ENCODE data around the gene PCMTD2. TPM values are rescaled to one million over a fixed set of nuclear protein-coding genes. Genes with fewer than 3 reads are reported as not detected.

The PCMTD2 gene
- total RNA-seq, 2 donors from 2014 or later, result 23.3 to 35.7 TPM

- H3K4me1 ChIP-seq, result no peaks in the 10 kb centered on the region
- intact Hi-C loops (cut with DNase I), result no loop called here
- H3K9ac ChIP-seq (ENCODE audit: low read depth in 2 of 2, low read length in 2 of 2), result no peak overlapping the region
- no peaks in the 10 kb centered on the region for H3K27me3 ChIP-seq
- H3K4me3 ChIP-seq, result no peak overlapping the region
- no peak for TF ChIP-seq CTCF (IDR thresholded peaks at IDR 0.05)
- DNase-seq, result no peak
- H3K36me3 ChIP-seq, result no peaks in the 10 kb centered on the region
- H3K9me3 ChIP-seq, result no peaks in the 10 kb centered on the region
- H3K27ac ChIP-seq, result no peak overlapping the region
These were observed 34.5 kb upstream of the PCMTD2 start for GRCh38 chr20:64220891-64221527.

- Histone ChIP-seq H3K36me3 (no peaks in the 10 kb centered on the region), H3K4me1 (no peaks in the 10 kb centered on the region), H3K9ac (ENCODE audit: low read depth in 2 of 2, low read length in 2 of 2) (no peak overlapping the region), H3K4me3 (no peak overlapping the region), H3K27ac (no peak overlapping the region), H3K27me3 (peaks cover 4% of the 10 kb centered on the region), H3K9me3 (no peaks in the 10 kb centered on the region)
- TF ChIP-seq CTCF (IDR thresholded peaks at IDR 0.05), result no peak
- intact Hi-C loops (cut with DNase I), result no loop called here
- DNase-seq, result no peak
These were observed 33.2 kb upstream of the PCMTD2 start for GRCh38 chr20:64222291-64222735.

GRCh38 chr20:64222851-64223525, 32.6 kb upstream of the PCMTD2 start:
- no peak for TF ChIP-seq CTCF (IDR thresholded peaks at IDR 0.05)
- Histone ChIP-seq H3K27ac (no peak overlapping the region), H3K9me3 (no peaks in the 10 kb centered on the region), H3K4me1 (no peaks in the 10 kb centered on the region), H3K36me3 (no peaks in the 10 kb centered on the region), H3K9ac (ENCODE audit: low read depth in 2 of 2, low read length in 2 of 2) (no peak overlapping the region), H3K27me3 (peaks cover 4% of the 10 kb centered on the region), H3K4me3 (no peak overlapping the region)
- intact Hi-C loops (cut with DNase I), result no loop called here
- DNase-seq, result no peak

GRCh38 chr20:64223526-64224067, 32.0 kb upstream of the PCMTD2 start:
- Histone ChIP-seq H3K4me3 (no peak overlapping the region), H3K9me3 (no peaks in the 10 kb centered on the region), H3K4me1 (no peaks in the 10 kb centered on the region), H3K27ac (peak overlapping the region; percentile 18), H3K9ac (ENCODE audit: low read depth in 2 of 2, low read length in 2 of 2) (no peak overlapping the region), H3K27me3 (peaks cover 4% of the 10 kb centered on the region), H3K36me3 (no peaks in the 10 kb centered on the region)
- no peak for DNase-seq
- intact Hi-C loops (cut with DNase I), result no loop called here
- no peak for TF ChIP-seq CTCF (IDR thresholded peaks at IDR 0.05)

- DNase-seq, result no peak
- Histone ChIP-seq H3K27ac (peak overlapping the region; percentile 18), H3K36me3 (no peaks in the 10 kb centered on the region), H3K4me1 (peaks cover 3% of the 10 kb centered on the region), H3K27me3 (peaks cover 4% of the 10 kb centered on the region), H3K4me3 (no peak overlapping the region), H3K9ac (ENCODE audit: low read depth in 2 of 2, low read length in 2 of 2) (no peak overlapping the region), H3K9me3 (no peaks in the 10 kb centered on the region)
- no peak for TF ChIP-seq CTCF (IDR thresholded peaks at IDR 0.05)
- intact Hi-C loops (cut with DNase I), result no loop called here
These were observed 31.0 kb upstream of the PCMTD2 start for GRCh38 chr20:64224351-64225170.

Measured in colonic mucosa (tissue), 4 donors.